ENCODE data around the gene S100PBP.

DNA sequence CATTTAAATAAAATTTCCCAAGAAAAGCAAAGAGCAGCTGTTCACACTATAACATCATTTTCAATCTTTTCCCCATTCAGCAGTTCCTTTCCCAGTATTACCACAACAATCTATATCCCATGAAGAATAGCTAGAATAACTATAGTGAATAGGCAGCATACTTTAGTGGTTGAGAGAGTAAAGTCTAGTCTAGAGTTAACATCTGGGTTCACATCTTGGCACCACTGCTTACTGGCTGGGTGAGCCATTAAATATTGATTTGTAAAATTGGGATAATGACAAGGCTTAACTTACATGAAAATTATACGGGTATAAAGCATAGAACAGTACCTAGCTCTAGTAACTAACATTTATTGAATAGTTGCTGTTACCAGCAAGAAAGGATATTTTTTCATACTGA lies 14.4 kb downstream of the S100PBP start:
- TF ChIP-seq USF1 (IDR thresholded peaks at IDR 0.05; ENCODE audit: borderline replicate concordance, extremely low read length, insufficient read depth, low read depth, low read length) = no peak
- TF ChIP-seq RFX5 (IDR thresholded peaks at IDR 0.05; ENCODE audit: low read depth, low read length) = no peak
- no peak for TF ChIP-seq MEF2A (IDR thresholded peaks at IDR 0.05; ENCODE audit: insufficient read depth, low read depth, low read length)
- TF ChIP-seq, protein P1, sequence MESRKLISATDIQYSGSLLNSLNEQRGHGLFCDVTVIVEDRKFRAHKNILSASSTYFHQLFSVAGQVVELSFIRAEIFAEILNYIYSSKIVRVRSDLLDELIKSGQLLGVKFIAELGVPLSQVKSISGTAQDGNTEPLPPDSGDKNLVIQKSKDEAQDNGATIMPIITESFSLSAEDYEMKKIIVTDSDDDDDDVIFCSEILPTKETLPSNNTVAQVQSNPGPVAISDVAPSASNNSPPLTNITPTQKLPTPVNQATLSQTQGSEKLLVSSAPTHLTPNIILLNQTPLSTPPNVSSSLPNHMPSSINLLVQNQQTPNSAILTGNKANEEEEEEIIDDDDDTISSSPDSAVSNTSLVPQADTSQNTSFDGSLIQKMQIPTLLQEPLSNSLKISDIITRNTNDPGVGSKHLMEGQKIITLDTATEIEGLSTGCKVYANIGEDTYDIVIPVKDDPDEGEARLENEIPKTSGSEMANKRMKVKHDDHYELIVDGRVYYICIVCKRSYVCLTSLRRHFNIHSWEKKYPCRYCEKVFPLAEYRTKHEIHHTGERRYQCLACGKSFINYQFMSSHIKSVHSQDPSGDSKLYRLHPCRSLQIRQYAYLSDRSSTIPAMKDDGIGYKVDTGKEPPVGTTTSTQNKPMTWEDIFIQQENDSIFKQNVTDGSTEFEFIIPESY (IDR thresholded peaks at IDR 0.05) = no peak
- TF ChIP-seq, protein P2, sequence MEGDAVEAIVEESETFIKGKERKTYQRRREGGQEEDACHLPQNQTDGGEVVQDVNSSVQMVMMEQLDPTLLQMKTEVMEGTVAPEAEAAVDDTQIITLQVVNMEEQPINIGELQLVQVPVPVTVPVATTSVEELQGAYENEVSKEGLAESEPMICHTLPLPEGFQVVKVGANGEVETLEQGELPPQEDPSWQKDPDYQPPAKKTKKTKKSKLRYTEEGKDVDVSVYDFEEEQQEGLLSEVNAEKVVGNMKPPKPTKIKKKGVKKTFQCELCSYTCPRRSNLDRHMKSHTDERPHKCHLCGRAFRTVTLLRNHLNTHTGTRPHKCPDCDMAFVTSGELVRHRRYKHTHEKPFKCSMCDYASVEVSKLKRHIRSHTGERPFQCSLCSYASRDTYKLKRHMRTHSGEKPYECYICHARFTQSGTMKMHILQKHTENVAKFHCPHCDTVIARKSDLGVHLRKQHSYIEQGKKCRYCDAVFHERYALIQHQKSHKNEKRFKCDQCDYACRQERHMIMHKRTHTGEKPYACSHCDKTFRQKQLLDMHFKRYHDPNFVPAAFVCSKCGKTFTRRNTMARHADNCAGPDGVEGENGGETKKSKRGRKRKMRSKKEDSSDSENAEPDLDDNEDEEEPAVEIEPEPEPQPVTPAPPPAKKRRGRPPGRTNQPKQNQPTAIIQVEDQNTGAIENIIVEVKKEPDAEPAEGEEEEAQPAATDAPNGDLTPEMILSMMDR (IDR thresholded peaks at IDR 0.05 in 2 of 3, conservative IDR thresholded peaks at IDR 0.05 in 1 of 3; ENCODE audit: control insufficient read depth in 2 of 3, extremely low read depth in 1 of 3, insufficient read depth in 1 of 3, low read depth in 3 of 3, low read length in 3 of 3) = no peak
- no peak for TF ChIP-seq POLR2A (IDR thresholded peaks at IDR 0.05; ENCODE audit: low read depth, low read length)
- no peak for TF ChIP-seq RCOR1 (conservative IDR thresholded peaks at IDR 0.05; ENCODE audit: low read depth, low read length)

Data from GM12878 (cell line).